DMS114 treated with DMSO at 0.1 percent for 48 hours (cell line): Measurements from ENCODE around the gene SMCO4.

Source experiments
- DNase-seq: peaks from one replicate; lab custom pipeline; 2025; ENCODE audit not compliant: unreplicated experiment; lab: John Stamatoyannopoulos, UW

The SMCO4 gene

DNA sequence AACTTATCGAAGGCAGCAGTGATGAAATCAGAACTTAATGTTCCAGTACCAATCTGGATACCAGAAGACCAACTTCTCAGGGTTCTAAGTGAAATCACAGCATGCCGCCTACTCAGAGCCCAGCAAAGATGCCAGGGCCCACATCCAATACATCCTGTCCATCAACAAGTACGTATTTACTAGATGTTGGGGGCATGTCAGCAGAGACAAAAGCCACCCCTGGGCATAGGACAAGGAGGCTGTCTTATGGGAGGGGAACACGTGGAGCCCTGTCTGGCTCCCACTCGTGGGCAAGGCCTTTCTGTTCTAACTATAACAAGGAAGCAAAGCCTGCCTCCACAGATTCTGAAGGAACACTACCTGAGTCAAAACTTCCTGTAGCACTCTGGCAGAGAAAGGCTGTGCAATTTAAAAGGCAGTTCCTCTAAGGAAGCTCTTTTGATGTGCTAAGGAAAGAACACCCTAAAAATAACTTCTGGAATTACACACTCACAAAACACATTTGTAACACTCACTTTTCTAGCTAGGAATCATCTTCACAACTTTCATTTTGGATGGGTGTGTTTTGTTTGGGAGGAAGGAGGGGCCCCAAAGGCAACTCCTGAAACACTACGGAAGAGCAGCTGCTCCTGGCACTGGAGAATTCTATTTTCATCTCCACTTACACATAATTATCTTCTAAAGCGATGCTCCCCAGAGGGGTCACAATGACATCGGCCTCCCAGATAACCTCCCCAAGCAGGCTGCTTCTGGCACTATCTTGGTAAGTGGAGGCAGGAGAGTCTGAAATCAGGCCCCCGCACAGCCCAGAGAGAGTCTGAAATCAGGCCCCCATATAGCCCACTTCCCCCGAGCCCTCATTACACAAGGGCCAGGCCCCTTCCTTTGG lies 14.2 kb downstream of the SMCO4 start:
- DNase-seq, result no peak

DNA sequence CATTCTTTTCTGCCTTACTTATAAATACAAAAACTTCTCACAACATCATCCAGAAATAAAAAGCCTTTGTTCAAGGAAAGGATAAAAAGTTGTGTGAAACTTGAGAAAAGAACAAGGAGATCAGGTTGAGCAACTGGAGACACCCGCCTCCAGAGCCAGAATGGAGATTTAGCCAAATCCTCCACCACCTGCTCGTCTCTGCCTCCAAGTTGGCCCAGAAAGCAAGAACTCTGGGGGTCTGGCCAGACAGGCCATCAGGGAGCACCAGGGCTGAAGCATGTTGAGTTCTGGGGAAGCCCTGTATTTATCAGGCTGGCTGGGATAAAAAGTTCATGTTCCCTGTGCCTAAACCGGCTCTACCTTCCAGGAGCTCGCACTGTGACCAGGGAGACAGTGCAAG lies 14.9 kb downstream of the SMCO4 start:
- DNase-seq, result no peak

DNA sequence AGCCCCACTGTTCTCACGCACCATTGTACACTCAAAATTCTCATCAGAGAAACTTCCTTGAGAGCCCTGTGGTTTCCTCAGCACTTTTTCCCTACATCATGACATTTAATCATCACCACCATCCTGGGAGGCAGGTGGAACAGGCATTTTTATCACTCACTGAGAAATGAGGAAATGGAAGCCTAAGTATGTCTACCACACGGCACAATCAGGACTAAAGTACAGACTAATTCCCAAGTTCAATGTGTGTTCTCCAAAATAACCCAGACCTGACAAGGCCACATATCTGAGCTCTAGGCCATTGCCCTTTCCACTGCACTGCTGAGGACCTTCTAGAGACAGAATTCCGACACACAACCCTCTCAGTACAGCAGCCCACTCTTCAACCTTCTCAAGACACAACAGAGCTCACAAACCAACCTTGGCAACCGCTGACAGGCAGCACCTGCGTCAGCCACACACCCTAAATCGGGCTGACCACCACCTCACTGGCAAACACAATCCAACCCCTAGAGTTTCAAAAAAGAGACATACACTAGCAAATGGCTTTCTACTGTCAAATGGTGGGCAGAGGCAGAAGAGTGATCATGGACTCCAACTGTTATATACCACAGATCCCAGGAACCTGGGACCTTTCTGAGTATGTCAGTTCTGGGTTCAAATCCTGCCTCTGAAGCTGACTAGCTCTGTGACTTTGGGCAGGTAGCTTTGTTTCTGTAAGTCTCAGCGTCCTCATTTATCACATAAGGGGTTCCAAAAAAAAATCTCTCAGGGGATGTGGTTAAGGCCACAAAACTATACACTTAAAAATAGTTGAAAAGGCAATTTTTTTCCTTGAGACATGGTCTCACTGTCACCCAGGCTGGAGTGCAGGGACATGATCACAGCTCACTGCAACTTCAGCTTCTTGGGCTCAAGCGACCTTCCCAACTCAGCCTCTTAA lies 16.3 kb downstream of the SMCO4 start:
- DNase-seq, result no peak

DNA sequence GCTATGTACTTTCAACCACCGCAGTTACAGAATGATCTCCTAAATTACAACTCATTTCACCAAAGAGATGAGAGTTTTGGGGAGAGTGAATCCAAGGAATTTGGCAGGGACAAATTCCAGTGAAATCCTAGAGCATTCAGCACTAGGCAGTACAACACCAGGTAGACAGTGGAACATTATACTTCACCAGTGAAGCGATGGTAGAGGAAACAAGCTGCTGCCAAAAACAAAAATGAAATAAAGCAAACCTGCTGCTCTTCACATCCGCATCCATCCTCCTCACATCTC lies 16.9 kb downstream of the SMCO4 start:
- DNase-seq, result no peak

DNA sequence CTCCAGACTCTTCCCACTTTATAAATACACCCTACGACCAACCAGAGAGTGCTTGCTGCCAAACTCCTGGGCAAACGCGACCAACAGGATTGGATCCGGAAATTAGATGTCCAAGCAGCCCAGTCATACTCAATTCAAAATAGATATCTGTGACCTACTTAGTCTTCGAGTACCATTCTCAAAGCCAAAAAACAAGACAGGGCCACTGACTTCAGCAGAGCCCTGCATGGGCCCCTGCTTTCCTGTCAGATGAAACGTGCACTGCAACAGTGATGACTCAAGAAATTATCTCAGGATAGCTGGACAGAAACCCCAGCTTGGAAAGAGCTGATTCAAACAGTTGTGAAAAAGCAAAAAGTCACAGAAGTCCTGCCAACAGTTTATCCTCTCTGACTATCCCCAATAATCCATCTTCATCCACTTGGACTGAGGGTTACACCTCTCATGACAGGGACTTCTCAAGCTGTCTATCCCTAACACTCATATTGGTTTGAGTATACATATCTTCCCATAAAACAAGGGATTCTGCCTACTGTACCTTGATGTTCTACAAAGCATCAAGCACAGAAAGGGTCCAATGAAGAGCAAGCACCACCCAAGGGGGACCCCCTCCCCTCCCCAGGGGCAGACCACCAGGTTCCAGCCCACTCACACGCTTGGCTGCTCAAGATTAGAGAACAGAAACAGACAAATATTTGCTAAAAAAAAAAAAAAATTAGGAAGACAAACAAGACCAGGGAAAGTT lies 17.4 kb downstream of the SMCO4 start:
- no peak for DNase-seq

DNA sequence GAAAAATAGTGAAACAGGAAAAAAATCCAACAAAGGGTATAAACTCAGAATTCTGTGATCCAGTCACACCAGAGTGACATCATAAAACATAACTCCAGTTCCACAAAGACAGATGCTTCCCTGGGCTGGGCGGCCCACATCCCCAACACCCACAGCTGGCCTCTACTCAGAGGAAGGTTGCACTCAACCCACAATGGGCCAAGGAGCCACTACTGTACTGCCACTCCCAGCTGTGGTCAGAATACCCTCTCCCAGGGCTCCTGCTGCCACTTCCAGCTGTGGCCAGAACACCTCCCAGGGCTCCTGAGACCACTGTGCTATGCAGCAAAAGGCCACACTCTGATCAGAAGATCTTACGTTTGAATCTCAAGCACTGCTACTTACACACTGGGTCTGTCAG lies 18.3 kb downstream of the SMCO4 start:
- no peak for DNase-seq

DNA sequence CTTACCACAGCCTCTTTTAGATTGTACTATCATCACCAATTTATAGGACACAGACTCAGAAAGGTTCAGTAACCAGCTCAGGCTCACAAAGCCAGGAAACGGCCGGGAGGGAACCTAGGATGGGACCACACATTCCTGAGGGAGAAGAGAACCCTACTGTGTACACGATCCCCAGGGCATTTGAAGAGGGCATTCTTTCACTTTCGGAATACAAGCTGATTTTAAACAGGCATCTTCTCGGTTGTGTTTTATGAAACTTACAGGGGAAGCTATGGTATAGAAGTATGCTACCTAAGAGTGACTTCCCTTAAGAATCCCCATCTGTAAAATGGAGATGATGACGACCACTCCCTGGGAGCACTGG lies 19.0 kb downstream of the SMCO4 start:
- DNase-seq, result no peak

DNA sequence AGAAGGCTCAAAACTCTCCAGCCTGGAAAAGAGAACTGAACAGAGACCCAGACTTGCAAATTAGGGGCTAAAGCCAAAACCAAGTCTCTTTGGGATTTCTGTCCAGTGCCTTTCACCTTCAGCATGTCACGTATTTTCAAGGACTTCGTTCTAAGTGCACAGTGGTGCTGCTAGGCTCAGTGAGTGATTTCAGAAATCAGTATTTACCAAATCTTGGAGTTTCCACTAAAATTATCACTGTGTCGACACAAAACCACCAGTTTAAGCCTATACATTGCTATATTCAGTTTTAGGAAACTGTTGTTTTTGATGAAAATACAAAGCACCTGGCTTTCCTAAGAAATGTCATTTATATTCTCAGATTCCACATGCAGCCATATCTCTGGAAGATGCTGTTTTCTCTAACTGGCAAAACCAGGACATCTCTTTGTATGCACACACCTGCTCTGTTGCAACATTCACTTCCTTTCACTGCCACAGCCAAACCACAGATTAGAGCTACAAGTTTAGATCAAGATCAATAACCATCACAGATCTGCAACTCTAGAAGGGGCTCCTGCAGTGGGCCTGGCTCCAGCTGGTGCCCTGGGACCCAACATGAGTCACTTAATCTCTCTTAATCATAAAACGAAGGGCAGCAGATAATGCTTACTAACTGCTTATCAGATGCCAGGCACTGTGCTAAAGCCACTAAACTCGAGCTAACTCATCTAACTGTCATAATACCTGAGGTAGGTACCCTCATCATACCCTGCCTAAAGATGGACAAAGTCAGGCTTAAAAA lies 22.3 kb downstream of the SMCO4 start:
- no peak for DNase-seq

DNA sequence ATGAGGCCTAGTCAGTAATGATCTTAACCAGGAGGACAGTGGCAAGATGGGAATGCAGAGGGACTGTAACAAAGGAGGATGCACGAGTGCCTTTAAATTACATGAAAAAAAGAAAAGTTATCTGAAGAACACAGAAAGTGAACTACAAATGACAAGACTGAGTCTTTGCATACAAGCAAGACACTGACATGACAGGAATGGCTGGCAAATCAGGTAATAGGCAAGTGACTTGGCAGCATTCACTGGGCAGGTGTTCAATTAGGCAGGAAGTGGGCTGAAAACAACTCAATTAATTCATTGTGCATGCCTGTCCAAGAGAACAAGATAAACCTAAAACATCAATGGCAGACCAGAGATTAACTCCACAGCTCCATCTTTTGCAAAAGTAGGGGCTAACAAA lies 24.0 kb downstream of the SMCO4 start:
- no peak for DNase-seq

DNA sequence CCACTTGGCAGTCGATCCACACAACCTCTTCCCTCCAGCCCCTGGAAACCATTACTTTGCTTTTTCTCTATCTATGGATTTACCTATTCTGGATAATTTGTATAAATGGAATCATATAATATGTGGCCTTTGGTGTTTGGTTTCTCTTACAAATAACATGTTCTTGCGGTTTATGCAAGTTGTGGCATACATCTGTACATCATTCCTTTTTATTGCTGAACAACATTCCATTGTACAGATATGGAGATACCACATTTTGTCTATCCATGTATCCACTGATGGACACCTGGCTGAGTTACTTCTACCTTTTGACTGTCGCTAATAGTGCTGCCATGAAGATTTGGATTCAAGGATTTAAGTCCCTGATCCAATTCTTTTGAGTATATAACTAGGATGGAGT lies 25.1 kb downstream of the SMCO4 start:
- no peak for DNase-seq

DNA sequence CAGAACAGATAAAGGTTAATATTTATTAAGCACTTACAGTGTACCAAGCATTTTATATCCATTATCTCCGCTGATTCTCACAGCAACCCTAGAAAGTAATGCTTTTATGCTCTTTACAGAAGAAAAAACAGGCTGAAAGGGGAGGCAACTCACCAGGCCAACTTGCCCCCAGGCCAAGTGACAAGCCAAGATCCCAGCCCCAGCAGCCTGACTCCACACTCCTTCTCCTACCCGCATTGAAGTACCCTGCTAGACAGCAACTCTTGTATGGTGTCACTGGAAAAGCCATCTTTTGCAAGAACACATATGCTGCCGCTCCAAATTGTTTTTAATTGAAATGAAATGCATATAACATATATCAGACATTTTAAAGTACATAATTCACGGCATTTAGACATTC lies 25.6 kb downstream of the SMCO4 start:
- no peak for DNase-seq

DNA sequence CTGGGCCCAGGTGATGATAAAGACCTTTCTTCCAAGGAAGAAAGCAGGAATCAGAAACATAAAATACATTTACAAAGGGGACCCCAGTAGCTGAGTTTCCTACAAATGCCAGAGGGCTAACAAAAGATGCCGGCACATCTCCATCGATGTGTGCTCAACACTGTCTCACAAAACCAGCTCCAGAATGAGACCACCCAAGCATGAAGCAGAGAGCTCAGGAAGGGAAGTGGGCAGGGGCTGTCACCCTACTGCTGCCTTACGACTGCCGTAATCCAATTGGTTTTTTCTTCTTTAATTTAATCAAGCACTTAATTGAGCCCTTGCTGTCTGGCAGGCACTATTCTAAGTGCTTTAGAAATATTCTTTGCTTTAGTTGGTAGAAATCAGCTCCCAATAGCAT lies 26.1 kb downstream of the SMCO4 start:
- no peak for DNase-seq

DNA sequence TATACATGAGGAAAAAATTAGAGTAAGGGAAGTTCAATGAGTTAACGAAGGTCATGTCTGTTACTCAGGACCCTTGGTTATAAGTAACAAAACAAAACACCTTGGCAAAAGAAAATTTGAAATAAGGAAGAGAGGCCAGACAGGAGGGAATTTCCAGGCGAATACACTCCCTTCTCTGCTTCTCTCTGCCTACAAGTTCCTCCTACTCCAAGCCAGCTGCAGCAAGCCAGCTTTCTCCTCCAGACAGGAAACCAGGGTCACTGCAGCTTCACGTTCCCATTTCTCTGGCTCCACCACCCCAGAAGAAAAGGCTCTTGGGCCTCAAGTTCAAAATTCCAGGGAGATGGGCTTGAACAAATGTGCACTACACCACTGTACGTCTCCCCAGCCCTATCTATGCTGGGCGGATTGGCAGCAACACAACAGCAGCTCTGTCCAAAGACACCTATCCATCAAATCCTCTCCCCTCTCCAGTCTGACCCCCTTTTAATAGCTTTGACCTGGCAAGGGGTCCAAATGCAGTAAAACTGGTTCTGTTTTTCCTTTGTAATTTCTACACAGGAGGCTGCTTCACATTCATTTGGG lies 27.7 kb downstream of the SMCO4 start:
- no peak for DNase-seq

DNA sequence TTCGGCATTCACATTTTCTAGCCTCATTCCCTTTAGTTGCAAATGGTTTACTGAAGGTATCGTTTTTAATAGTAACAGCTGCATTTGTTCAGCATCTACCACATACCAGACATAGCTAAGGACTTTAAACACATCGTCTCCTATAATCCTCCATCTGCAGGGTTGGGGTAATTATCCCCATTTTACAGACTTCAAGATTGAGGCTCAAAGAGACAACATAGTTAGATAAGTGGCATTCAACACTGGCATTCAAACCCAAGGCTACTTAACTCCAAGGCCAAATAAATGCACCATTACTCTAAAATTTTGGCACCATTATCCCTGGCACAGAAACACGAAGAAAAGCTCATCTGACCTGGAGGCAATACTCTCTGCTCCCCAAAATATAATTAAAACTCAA lies 28.5 kb downstream of the SMCO4 start:
- no peak for DNase-seq

DNA sequence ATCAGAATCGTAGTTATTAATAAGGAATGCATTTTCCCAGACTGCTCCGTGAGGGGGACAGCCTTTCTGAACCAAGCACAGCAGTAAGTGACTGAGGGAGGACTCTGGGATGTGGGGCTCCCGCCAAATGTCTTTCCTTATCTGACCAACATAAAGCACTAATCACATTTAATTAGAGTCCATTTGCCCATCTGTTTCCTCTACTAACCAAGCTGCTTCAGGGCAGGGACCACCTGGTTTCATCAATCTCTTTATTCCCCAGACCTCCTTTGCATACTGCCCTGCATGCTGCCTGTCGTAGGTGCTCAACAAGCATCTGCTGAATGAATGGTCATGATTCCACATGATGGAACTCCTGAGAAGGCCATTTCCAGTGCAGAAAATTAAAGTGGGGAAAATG lies 29.4 kb downstream of the SMCO4 start:
- DNase-seq, result no peak

DNA sequence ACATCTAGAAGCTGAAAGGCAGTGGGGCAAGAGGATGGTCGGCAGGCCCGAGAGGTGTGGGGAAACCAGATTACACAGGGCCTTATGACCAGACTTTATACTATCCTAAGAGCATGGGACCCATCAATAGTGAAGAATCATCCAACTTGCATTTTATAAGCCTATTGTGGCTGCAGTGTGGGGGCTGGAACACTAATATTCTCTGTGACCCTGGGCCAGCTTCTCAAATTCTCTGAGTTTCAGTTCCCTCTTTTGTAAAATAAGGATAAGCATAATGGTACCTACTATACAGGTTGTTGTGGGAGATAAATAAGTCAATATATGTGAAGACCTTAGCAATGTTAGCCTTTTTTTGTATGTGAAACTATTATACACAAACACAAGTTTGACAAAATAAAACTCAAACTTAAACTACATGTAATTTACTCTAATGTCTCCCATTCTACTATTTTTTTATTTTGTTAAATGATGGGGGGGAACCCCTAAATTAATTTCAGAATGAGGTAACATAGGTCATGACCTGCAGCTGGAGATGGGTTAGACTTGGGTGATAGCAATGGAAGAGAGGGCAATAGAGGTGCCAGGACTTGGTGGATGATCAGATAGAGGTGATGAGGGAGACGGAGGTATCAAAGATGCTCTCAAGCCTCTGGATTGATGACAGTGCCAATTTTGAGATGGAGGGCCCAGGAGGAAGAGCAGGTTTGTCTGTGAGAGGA lies 30.1 kb downstream of the SMCO4 start:
- DNase-seq, result no peak

DNA sequence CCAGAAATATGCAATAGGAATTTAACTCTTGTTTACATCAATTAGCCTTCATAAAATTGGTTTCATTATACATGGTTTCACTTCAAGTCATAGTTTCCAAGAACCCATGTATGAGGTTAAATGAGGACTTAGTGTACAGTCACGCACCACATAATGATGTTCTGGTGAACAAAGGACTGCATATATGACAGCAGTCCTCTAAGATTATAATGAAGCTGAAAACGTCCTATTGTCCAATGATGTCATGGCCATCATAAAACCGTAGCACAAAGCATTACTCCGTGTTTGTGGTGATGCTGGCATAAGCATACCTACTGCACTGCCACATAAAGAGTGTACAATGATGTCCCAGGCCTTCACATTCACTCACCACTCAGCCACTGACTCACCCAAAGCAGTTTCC lies 31.1 kb downstream of the SMCO4 start:
- DNase-seq, result no peak

DNA sequence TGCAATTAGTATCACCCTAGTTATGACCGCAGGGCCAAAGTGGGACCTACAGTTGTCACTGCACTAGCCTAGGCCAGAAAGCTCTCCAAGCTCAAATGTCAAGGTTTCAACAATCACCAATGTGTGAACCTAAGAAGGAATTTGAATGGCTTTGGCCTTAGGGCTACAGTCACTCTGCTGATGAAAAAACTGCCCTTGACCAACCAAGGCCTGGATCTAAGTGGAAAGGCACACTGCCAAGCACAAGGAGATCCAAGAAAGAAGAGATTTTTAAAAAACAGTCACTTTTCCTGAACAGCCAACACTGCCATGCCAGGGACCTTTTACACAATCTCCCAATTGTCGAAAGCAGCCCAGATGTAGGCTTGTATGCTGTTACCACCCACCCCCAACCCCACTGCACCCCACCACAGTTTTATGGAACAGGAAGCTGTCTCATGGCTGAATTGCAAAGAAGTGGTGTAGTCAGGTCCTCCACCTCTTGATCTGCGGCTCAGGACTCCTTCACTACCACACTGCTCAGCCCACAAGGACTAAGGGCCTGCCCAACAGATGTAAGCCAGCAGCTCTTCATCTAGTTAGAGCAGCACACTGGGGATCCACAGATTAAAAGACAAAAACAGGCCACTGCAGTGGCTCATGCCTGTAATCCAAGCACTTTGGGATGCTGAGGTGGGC lies 32.9 kb downstream of the SMCO4 start:
- DNase-seq, result no peak

DNA sequence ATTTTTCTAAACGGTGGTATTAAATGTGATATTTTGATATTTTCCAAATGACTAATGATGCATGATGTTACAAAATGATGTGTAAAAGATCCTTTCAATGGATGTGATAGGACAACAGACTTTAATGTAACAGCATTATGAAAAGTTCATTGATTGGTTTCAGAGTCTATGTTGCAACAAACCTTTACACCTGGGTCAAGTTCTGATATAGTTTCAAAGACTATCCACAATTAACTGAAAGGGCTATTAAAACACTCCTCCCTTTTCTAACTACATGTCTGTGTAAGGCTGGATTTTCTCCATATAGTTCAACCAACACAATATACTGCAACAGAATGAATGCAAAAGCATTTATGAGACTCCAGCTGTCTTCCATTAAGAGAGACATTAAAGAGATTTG lies 35.7 kb downstream of the SMCO4 start:
- DNase-seq, result no peak
